HuH-7 (cell line): ENCODE measurements around the gene DCTN3.

Experiments used
- DNase-seq: peaks from one replicate; pipeline ENCODE4 v3.0.0; 2011; ENCODE audit warnings: low spot score

The DCTN3 gene

GRCh38 chr9:34623374-34624235 is 3.3 kb upstream of the DCTN3 start:
- DNase-seq, result no peak

- no peak for DNase-seq
These were observed 5.2 kb downstream of the DCTN3 start for GRCh38 chr9:34615132-34615531.

GRCh38 chr9:34612788-34613390 is 7.4 kb downstream of the DCTN3 start:
- DNase-seq, result peak; percentile 67

GRCh38 chr9:34611811-34612787 is 8.2 kb downstream of the DCTN3 start, which contains the start of gene RPP25L:
Gene RPP25L, minus strand, starts transcription at chr9:34612097. Its CDS starts 801 bp downstream, at chr9:34611296.
- peak; percentile 80 for DNase-seq

- DNase-seq, result no peak
These were observed 9.0 kb downstream of the DCTN3 start for GRCh38 chr9:34611251-34611810.

- DNase-seq, result no peak
These were observed 9.7 kb downstream of the DCTN3 start for GRCh38 chr9:34610434-34611206.

GRCh38 chr9:34607331-34607730 is 13.0 kb downstream of the DCTN3 start:
- DNase-seq, result no peak

- no peak for DNase-seq
These were observed 13.4 kb downstream of the DCTN3 start for GRCh38 chr9:34606905-34607304.

GRCh38 chr9:34606190-34606589 is 14.1 kb downstream of the DCTN3 start:
- no peak for DNase-seq

GRCh38 chr9:34603610-34604231 is 16.6 kb downstream of the DCTN3 start:
- peak; percentile 81 for DNase-seq

- DNase-seq, result no peak
These were observed 18.2 kb downstream of the DCTN3 start for GRCh38 chr9:34601937-34602573.

GRCh38 chr9:34600908-34601307 is 19.4 kb downstream of the DCTN3 start:
- no peak for DNase-seq

- DNase-seq, result no peak
These were observed 20.7 kb downstream of the DCTN3 start for GRCh38 chr9:34599546-34599945.

GRCh38 chr9:34594177-34594576 is 26.1 kb downstream of the DCTN3 start:
- no peak for DNase-seq

- no peak for DNase-seq
These were observed 27.2 kb downstream of the DCTN3 start for GRCh38 chr9:34592895-34593601.

GRCh38 chr9:34591917-34592866 is 28.1 kb downstream of the DCTN3 start:
- DNase-seq, result no peak

- DNase-seq, result peak; percentile 89
These were observed 28.9 kb downstream of the DCTN3 start for GRCh38 chr9:34591248-34591916.
